GM12874 (cell line): ENCODE data around the gene GRM5.

Source experiments
- TF ChIP-seq, protein P1 (sequence below): IDR thresholded peaks from 2 replicates; pipeline ENCODE4 v1.5.1; 2011; ENCODE audit warnings: low read depth, mild to moderate bottlenecking, control low read depth, low read length, moderate library complexity; ENCODE audit not compliant: insufficient read depth

GRM5 gene

DNA sequence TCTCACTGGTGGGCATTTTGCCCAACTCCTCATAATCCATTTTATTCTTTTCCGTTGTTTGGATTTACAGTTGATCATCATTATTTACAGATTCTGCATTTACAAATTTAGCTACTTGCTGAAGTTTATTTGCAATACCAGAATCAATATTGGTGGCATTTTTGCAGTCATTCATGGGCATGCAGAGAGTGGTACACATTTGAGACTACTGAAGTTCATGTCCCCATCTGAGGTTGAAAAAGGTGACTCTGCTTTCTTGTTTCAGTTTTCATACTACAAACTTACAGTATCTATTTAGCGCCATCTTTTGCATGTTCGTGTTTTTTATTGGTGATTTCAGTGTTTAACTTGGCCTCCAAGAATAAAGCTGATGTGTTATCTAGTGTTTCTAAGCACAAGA, 409.5 kb downstream of the GRM5 start:
- TF ChIP-seq, protein P1, sequence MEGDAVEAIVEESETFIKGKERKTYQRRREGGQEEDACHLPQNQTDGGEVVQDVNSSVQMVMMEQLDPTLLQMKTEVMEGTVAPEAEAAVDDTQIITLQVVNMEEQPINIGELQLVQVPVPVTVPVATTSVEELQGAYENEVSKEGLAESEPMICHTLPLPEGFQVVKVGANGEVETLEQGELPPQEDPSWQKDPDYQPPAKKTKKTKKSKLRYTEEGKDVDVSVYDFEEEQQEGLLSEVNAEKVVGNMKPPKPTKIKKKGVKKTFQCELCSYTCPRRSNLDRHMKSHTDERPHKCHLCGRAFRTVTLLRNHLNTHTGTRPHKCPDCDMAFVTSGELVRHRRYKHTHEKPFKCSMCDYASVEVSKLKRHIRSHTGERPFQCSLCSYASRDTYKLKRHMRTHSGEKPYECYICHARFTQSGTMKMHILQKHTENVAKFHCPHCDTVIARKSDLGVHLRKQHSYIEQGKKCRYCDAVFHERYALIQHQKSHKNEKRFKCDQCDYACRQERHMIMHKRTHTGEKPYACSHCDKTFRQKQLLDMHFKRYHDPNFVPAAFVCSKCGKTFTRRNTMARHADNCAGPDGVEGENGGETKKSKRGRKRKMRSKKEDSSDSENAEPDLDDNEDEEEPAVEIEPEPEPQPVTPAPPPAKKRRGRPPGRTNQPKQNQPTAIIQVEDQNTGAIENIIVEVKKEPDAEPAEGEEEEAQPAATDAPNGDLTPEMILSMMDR: no peak

DNA sequence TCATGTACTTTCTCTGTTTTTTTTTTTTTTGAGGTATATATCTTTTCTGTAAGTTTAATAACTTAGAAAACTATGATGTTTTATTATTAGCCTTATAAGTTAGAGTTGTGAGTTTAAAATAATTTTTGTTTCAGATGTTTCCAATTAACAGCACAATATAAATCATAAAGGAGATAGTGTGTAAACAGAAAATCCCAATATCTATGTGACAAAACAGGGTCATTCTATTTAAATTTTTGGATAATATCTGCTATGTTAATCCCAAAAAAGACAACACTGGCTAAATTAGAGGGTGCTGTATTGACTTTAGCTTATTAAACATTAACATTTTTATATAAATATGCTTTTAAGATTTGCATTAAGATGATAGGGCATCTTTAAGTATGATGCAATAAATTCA, 410.1 kb downstream of the GRM5 start:
- TF ChIP-seq, protein P1: no peak

DNA sequence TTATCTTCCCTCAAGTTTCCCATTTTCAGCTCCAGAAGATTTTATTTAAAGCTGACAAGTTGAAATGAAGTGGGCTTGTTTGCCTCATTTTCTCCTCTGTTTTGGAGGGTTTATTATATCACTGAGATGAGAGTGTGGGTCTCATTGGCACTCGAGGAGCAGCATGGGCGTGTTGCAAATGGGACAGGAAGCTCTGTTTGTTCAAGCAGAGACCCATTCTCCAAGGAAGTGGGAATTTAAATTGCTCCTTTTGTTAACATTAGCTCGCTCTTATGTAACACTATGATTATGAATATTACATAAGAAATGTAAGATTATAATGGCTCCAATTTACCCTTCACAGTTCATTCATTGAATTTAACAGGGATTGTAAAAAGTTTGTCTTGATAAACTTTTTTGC, 410.6 kb downstream of the GRM5 start:
- TF ChIP-seq, protein P1: no peak

DNA sequence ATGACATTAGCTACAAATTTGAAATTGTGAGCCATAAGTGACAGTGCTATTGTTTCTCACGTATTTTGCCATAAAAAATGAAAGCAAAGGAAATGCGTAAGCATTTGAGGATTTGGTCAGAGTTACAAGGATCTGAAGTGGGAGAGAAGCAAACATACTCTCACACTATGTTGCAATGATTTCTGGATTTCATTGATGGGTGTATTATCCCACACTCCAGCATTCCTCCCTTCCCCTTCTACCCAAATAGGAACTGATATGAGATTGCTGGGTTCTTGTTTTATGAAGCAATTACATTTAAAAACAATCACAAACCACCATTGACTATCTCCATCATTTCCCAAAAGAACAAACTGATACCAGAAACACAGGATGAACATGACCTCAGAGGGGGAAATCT, 414.2 kb downstream of the GRM5 start:
- TF ChIP-seq, protein P1: no peak

DNA sequence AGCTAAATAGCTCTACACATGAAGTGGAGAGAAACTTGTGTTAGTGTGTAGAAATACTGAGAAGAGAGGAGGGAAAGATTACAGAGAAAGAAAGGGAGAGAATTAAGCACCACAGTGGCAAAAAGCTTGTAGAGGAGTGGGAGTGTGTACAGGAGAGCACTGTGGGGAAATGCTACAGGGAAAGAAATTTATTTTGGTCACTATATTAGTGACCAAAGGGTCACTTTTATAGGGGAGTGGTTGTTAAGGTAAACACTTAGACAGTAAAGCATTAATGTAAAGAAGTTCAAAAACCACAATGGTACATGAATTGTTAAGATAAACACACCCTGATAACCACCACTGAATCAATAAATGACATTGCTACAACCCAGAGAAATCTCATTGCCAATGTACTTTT, 421.1 kb downstream of the GRM5 start:
- TF ChIP-seq, protein P1: no peak

DNA sequence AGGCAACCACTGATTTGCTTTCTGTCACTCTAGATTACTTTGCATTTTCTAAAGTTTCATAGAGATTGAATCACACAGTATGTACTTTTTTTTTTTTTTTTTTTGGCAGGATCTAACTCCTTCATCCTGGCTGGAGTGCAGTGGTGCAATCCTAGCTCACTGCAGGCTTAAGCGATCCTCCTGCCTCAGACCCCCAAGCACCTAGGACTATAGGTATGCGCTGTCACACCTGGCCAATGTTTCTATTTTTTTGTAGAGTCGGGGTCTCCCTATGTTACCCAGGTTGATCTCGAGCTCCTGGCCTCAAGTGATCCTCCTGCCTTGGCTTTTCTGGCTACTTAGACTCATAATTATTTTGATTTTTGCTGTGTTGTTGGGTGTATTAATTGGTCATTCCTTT, 433.6 kb downstream of the GRM5 start:
- TF ChIP-seq, protein P1: no peak

DNA sequence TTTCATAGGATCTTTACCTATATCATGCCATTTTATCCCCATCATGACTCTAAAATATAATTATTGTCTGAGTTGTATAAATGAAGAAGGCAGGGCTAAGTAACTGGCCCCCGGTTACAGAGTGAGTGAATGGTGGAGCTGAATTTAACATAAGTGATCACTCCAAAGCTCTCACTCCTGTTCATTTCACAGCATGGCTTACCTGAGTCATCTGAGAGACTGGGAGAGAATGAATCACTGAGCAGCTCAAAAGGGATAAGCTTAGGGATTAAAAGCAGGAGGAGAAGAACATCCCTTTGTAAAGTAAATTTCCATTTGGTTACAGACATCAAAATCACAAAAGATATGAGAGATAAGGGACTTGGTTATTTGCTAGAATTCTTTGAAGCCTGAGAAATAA, 434.3 kb downstream of the GRM5 start:
- TF ChIP-seq, protein P1: no peak

DNA sequence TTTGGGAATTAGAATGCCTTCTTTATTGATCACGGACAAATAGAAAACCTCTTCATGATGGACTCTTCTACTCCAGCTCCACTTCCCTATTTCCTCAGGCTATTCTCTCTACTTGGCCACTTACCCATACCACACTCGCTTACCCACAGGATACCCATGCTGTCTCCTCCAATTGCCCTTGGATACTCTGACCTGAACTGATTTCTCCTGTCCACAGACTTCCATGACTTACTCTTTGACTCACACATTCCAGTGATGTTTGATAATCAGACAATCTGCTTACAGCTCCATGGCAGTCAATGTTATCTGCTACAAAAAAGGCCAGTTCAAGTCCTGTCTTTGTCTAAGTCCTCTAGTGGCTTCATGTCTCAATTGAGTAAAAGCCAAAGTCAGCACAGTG, 436.3 kb downstream of the GRM5 start:
- TF ChIP-seq, protein P1: no peak
